Keratinocyte (primary cell): ENCODE data around the gene SORBS1. TPM values are rescaled to one million over a fixed set of nuclear protein-coding genes. Genes with fewer than 3 reads are reported as not detected.

Experiments
- DNase-seq: peaks from one replicate; pipeline ENCODE4 v3.0.0-alpha.2; 2011; ENCODE audit warnings: low read depth, missing footprints, low spot score
- FAIRE-seq: peaks from 2 replicates; lab custom pipeline; 2011; peaks lifted over from hg19 to GRCh38; lab: Jason Lieb, UNC
- H2AFZ ChIP-seq: 2 replicates; pipeline ENCODE4 v1.6.0; 2012; ENCODE audit warnings: low read length, control low read depth, inconsistent platforms; ENCODE audit not compliant: control insufficient read depth
- H3K27ac ChIP-seq: 2 replicates; pipeline ENCODE4 v1.5.1; 2011; ENCODE audit warnings: low read length; ENCODE audit not compliant: control insufficient read depth, insufficient read depth
- H3K27me3 ChIP-seq: 3 replicates; pipeline ENCODE4 v1.6.0; 2011; ENCODE audit warnings: low read length; ENCODE audit not compliant: control insufficient read depth, insufficient read depth; ENCODE audit errors: extremely low read depth
- H3K36me3 ChIP-seq, 2 experiments: 2 replicates in 1 of 2; 3 replicates in 1 of 2; pipeline ENCODE4 v1.5.1; 2011; ENCODE audit warnings: low read length in 2 of 2, mild to moderate bottlenecking in 1 of 2; ENCODE audit not compliant: control insufficient read depth in 2 of 2, insufficient read depth in 2 of 2; ENCODE audit errors: extremely low read depth in 1 of 2
- H3K4me1 ChIP-seq: 3 replicates; pipeline ENCODE4 v1.5.1; 2011; ENCODE audit warnings: low read length; ENCODE audit not compliant: control insufficient read depth, insufficient read depth; ENCODE audit errors: extremely low read depth
- H3K4me2 ChIP-seq: 3 replicates; pipeline ENCODE4 v1.6.0; 2011; ENCODE audit warnings: low read depth, low read length; ENCODE audit not compliant: control insufficient read depth, insufficient read depth; ENCODE audit errors: extremely low read depth
- H3K4me3 ChIP-seq, 3 experiments: fragments of 200-600 bp in 1 of 3; sonication (generic) in 1 of 3; 2 replicates in 2 of 3; 3 replicates in 1 of 3; pipeline ENCODE4 v1.5.1; 2011 to 2016; ENCODE audit warnings: low read length in 3 of 3, mild to moderate bottlenecking in 3 of 3, control low read depth in 2 of 3, inconsistent platforms in 1 of 3, low read depth in 1 of 3, mixed read lengths in 1 of 3, mixed run types in 1 of 3, moderate library complexity in 1 of 3; ENCODE audit not compliant: control insufficient read depth in 2 of 3, insufficient read depth in 2 of 3; ENCODE audit errors: extremely low read depth in 1 of 3
- H3K79me2 ChIP-seq: 2 replicates; pipeline ENCODE4 v1.6.0; 2012; ENCODE audit warnings: low read length; ENCODE audit not compliant: control insufficient read depth, insufficient read depth
- H3K9ac ChIP-seq: 3 replicates; pipeline ENCODE4 v1.6.0; 2011; ENCODE audit warnings: low read length; ENCODE audit not compliant: control insufficient read depth, insufficient read depth; ENCODE audit errors: extremely low read depth
- H3K9me1 ChIP-seq: 3 replicates; pipeline ENCODE4 v1.6.0; 2011; ENCODE audit warnings: low read length; ENCODE audit not compliant: control insufficient read depth, insufficient read depth; ENCODE audit errors: extremely low read depth
- H3K9me3 ChIP-seq: 2 replicates; pipeline ENCODE4 v1.5.1; 2012; ENCODE audit warnings: low read depth, low read length; ENCODE audit not compliant: control insufficient read depth
- H4K20me1 ChIP-seq: 3 replicates; pipeline ENCODE4 v1.6.0; 2011; ENCODE audit warnings: low read length; ENCODE audit not compliant: control insufficient read depth, insufficient read depth; ENCODE audit errors: extremely low read depth
- CTCF ChIP-seq, 3 experiments: IDR thresholded peaks in 1 of 3; conservative IDR thresholded peaks in 1 of 3; optimal IDR thresholded peaks in 1 of 3; 2 replicates in 2 of 3; 3 replicates in 1 of 3; pipeline versions ENCODE3 to v1.5.1; 2011; ENCODE audit warnings: low read length in 3 of 3, mild to moderate bottlenecking in 3 of 3, moderate library complexity in 2 of 3, control low read depth in 1 of 3, inconsistent platforms in 1 of 3; ENCODE audit not compliant: insufficient read depth in 2 of 3; ENCODE audit errors: extremely low read depth in 1 of 3
- EZH2 ChIP-seq: IDR thresholded peaks from one replicate; pipeline ENCODE4 v1.6.1; 2012; ENCODE audit warnings: inconsistent platforms, mild to moderate bottlenecking, low read length, moderate library complexity
- dilution Hi-C: fragments of 300-500 bp; cut with MboI; formaldehyde crosslinking; loops from one replicate; pipeline ENCODE4 v1.7.0; 2020; ENCODE audit warnings: low sequenced_read_pairs; ENCODE audit not compliant: extremely low pct_ligation_motif_present
- polyA plus RNA-seq, 5 experiments: library from polyadenylated mRNA; depleted of rRNA in 3 of 5; stranded (reverse) in 3 of 5; stranded (forward) in 1 of 5; unstranded in 1 of 5; fragments of >200 nt; gene quantifications; 1 replicate in 1 of 5; 2 replicates in 3 of 5; 3 replicates in 1 of 5; pipeline versions ENCODE4 v1.2.1 to v1.2.3, GENCODE V29; 2011 to 2012; ENCODE audit warnings: missing spikeins in 2 of 5, low read depth in 1 of 5, low replicate concordance in 1 of 5

SORBS1 gene
- polyA plus RNA-seq, 1 donor (not counting 4 experiments of a cell fraction or from before 2014, with no cell fraction given), result 0.42 TPM

GRCh38 chr10:95377950-95378349 lies 183.2 kb downstream of the SORBS1 start:
- no peaks in the 10 kb centered on the region for H3K79me2 ChIP-seq
- dilution Hi-C loops, result no loop called here
- no peak overlapping the region for H3K4me2 ChIP-seq
- DNase-seq (no peak), FAIRE-seq (no peak)
- TF ChIP-seq CTCF (optimal IDR thresholded peaks at IDR 0.05 in 1 of 3, IDR thresholded peaks at IDR 0.05 in 1 of 3, conservative IDR thresholded peaks at IDR 0.05 in 1 of 3; ENCODE audit: extremely low read depth in 1 of 3, insufficient read depth in 2 of 3, low read length in 3 of 3), result no peak
- no peak for TF ChIP-seq EZH2
- no peaks in the 10 kb centered on the region for H3K27me3 ChIP-seq
- no peak overlapping the region for H3K4me3 ChIP-seq
- H3K9me1 ChIP-seq, result no peaks in the 10 kb centered on the region
- no peak overlapping the region for H2AFZ ChIP-seq
- no peaks in the 10 kb centered on the region for H3K9me3 ChIP-seq
- no peak overlapping the region for H3K27ac ChIP-seq
- H3K4me1 ChIP-seq, result no peaks in the 10 kb centered on the region
- H3K9ac ChIP-seq, result no peak overlapping the region
- no peaks in the 10 kb centered on the region for H4K20me1 ChIP-seq
- no peaks in the 10 kb centered on the region for H3K36me3 ChIP-seq

- FAIRE-seq, result no peak
Measured at GRCh38 chr10:95375418-95375817, 185.8 kb downstream of the SORBS1 start.

More at GRCh38 chr10:95375418-95375817, 185.8 kb downstream of the SORBS1 start:
- H3K4me1 ChIP-seq, result no peaks in the 10 kb centered on the region
- no peaks in the 10 kb centered on the region for H3K36me3 ChIP-seq
- H3K9me3 ChIP-seq, result no peaks in the 10 kb centered on the region
- no peaks in the 10 kb centered on the region for H3K79me2 ChIP-seq
- H3K27ac ChIP-seq, result no peak overlapping the region
- no peaks in the 10 kb centered on the region for H3K27me3 ChIP-seq
- no peak for DNase-seq
- H2AFZ ChIP-seq, result no peak overlapping the region
- dilution Hi-C loops, result no loop called here
- no peak overlapping the region for H3K4me2 ChIP-seq
- no peak overlapping the region for H3K9ac ChIP-seq
- H3K4me3 ChIP-seq, result no peak overlapping the region
- H4K20me1 ChIP-seq, result no peaks in the 10 kb centered on the region
- no peak for TF ChIP-seq CTCF (optimal IDR thresholded peaks at IDR 0.05 in 1 of 3, IDR thresholded peaks at IDR 0.05 in 1 of 3, conservative IDR thresholded peaks at IDR 0.05 in 1 of 3; ENCODE audit: extremely low read depth in 1 of 3, insufficient read depth in 2 of 3, low read length in 3 of 3)
- no peak for TF ChIP-seq EZH2
- H3K9me1 ChIP-seq, result no peaks in the 10 kb centered on the region
